Measurements from ENCODE around the gene FBXO47.
A peak's percentile ranks its signal among the peaks of the same experiment; 100 is the strongest.
"Not testable (repeated sequence)": the region's sequence is repeated elsewhere in the genome, so short reads cannot be mapped to it uniquely, and the experiment has no call there.

Gene FBXO47

GRCh38 chr17:38921756-38922411 lies 45.3 kb downstream of the FBXO47 start:
- no peak for DNase-seq (ENCODE audit: low spot score)

- DNase-seq (ENCODE audit: low spot score), result no peak
These were observed 46.6 kb downstream of the FBXO47 start for GRCh38 chr17:38920374-38921291.

GRCh38 chr17:38919316-38920078 lies 47.7 kb downstream of the FBXO47 start:
- DNase-seq (ENCODE audit: low spot score), result no peak

DNA sequence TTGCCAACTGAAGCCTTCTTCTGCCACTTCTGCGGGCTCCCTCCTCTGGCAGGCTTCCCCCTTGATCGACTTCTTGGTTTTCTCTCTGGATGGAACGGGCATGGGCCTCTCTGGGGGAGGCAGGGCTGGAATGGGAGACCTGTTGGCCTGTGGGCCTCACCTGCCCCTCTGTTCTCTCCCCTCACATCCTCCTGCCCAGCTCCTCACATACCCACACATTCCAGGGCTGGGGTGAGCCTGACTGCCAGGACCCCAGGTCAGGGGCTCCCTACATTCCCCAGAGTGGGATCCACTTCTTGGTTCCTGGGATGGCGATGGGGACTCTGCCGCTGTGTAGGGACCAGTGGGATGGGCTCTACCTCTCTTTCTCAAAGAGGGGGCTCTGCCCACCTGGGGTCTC lies 48.3 kb downstream of the FBXO47 start:
- DNase-seq (ENCODE audit: low spot score), result no peak

DNA sequence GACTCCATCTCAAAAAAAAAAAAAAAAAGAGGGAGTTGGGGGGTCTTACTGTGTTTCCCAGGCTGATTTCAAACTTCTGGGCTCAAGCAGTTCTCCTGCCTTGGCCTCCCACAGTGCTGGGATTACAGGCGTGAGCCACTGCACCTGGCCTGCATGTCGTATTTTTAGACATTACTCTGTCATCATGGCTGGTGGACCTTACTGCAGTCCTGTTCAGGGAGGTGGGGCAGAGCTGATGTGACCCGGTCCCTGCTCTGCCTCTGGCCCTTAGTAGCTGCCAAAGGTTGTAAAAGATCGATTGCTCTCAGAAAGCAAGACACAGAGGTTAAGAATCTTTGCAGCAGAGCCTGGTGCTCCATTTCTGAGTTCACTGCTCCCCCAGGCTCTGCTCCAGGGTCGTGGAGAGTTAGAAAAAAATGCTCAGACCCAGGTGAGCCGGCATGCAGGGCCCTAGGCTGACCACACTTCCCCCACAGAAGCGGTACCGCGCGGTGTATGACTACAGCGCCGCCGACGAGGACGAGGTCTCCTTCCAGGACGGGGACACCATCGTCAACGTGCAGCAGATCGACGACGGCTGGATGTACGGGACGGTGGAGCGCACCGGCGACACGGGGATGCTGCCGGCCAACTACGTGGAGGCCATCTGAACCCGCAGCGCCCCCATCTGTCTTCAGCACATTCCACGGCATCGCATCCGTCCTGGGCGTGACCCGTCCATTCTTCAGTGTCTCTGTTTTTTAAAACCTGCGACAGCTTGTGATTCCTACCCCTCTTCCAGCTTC lies 48.9 kb downstream of the FBXO47 start:
- no peak for DNase-seq (ENCODE audit: low spot score)

DNA sequence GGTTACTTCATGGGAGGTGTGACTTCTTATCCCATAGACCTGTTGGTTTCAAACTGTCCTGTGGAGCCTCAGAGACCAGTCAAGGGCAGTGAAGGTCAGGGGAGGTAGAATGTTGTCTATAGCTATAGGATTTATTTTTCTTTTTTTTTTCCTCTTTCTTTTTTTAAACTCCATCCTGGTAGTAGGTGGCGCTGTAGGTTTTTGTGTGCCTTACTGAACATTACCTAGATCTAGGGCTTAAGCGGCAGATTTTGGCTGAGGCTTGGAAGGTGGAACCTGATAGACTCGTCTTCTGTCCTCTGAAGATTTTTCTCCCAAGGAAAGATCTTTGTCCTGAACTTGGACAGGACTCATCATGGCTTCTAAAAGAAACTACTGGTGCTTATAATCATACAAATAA lies 49.9 kb downstream of the FBXO47 start:
- no peak for DNase-seq (ENCODE audit: low spot score)

- DNase-seq (ENCODE audit: low spot score), result no peak
These were observed 50.4 kb downstream of the FBXO47 start for GRCh38 chr17:38916771-38917170.

DNA sequence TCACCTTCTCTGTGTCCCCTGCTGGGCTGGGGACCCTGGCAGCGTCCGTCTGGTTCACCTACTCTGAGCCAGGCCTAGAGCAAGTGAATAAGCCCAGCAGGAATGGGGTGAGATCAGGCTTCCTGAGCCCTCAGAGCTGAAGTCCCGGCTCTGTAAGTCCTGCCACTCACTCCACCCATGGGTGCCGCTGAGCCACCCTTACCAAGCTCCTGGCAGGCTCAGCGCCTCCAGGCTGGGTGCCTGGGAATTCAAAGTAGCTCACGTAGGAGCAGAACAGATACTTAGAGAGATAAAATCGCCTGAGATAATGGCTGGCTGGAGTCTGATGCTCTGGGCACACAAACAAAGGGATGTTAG lies 51.6 kb downstream of the FBXO47 start:
- DNase-seq (ENCODE audit: low spot score), result no peak

DNA sequence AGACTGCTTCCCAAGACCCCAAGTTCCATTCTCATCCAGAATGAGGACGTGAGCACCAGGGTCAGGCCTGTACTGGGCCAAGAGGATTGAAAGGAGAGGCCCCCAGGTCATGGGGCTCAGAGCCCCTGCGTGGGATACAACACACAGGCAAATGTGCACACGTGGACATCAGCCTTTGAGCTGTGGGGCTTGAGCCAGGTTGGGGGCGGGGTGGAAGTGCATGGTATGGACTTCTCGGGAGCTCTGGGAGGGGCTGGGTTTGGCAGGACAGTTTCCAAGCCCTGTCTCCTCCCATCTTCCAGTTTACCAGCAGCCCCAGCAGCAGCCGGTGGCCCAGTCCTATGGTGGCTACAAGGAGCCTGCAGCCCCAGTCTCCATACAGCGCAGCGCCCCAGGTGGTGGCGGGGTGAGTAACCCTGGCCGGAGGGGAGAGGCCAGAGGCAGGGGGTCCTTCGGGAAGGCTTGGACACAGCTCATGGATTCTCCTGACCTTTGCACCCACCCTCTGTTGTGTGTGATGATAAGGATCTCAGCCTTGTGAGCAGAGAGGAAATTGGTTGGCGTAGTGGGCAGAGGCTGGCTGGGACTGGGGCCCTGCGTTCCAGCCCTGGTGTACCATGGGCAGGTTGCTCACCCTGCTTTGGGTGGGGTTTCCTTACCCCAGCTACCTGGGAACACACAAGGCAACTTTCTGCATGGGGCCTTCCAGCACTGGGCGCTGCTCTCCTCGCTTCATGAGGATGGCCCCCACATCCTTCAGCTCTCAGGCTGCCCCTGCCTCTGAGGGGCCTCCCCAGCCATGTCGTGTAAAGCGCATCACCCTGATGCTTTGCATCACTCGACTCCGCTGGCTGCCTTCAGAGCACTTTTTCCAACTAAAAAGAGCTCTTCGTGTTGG lies 52.2 kb downstream of the FBXO47 start:
- peak; percentile 7 for DNase-seq (ENCODE audit: low spot score)

DNA sequence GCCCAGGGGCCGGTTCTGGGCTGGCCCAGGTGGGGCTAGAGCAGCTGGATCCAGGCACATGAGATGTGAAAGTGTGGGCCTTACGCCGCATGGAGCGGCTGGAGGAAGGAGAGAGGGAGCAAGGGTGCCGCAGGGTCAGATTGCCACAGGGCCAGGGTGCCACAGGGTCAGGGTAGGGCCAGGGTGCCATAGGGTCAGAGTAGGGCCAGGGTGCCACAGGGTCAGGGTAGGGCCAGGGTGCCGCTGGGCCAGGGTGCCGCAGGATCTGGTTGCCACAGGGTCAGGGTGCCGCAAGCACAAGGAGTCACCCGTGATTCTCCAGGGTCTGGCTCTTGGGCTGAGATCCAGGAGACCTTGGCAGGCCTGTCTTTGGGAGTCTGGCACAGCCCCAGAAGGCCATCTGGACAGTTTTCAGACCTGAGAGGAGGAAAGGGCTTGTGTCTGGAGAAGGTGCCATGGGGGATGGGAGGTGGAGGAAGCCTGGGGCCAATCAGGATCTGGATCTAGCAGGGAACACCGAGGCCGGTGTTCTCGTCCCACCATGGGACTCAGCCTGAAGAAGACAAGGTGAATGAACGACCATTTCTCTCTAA lies 54.9 kb downstream of the FBXO47 start:
- peak; percentile 12 for DNase-seq (ENCODE audit: low spot score)

- DNase-seq (ENCODE audit: low spot score), result not testable (repeated sequence)
These were observed 55.5 kb downstream of the FBXO47 start for GRCh38 chr17:38911731-38912081.

DNA sequence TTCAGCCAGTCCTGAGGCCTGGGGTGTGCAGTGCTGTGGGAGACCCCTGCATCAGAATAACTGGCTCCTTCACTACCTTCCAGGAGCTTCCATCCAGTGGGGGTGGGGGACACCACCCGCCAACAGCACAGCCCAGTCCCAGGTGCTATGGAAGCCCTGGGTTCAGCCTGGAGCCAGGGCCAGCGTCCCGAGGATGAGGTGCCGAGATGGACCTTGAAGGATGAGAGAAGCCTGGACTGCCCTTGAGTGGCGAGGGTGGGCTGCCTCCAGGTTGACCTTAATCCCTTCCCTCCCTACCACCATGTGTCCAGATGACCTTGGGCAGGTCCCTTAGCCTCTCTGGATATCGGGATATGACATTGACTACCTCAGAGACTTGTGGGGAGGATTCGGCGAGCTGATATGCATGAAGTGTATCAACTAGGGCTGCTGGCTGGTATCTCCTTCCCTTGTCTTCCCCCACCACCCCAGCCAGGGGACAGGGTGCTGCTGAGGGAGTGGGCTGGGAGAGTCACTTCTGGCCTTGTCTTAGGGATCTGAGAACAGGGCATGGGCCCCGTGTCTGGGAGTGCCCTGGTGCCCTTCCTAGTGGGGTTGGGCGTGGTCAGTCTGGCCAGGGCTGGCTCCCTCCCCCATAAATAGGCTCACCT lies 56.0 kb downstream of the FBXO47 start:
- DNase-seq (ENCODE audit: low spot score), result no peak

DNA sequence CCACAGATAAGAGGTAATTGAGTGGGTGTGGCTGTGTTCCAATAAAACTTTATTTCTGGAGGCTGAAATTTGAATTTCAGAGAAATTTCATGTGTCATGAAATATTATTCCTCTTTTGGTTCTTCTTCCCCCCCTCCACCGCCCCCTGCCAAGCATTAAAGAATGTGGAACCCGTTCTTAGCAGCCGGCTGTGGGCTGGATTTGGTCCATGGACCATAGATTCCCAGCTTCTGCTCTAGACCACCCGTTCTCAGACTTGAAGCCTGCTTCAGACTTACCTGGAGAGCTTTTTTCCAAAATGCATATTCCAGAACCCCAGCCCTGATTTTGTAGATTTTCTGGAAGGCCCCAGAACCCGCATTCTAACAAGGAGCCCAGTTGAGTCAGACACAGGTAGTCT lies 56.9 kb downstream of the FBXO47 start:
- DNase-seq (ENCODE audit: low spot score), result no peak

GRCh38 chr17:38908676-38909181 lies 58.5 kb downstream of the FBXO47 start:
- no peak for DNase-seq (ENCODE audit: low spot score)

DNA sequence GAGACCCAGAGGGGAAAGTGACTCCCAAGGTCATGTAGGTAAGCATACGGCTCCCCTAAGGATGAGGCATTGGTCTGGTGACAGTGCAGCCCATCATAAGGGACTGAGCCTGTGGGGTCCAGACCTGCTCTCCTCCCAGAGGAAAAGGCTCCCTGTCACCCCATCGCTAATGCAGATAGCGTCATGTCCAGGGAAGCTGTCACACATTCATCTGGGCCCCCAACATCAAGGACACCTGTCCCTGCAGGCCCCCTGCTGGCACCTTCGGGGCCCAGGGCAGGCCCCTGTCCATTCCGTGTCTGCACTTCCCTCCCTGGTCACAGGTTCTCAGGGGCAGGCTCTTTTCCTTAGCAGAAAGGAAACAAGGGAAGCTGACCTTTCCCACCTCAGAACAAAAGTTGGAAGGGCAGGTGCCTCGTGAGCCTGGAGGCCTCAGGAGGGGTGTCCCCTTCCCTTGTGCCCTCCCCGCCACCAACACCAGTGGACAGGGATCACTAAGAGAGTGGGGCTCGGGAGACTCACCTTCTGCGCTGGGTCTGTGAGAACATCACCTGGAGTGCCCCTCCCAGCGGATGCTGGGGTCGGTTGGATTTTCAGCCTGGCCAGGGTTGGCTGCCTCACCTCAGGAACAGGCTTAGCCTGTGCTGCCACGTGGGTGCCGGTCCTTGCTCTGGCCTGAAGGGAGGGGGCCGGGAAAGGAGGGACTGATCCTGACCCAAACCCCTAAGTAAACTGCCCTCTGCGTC lies 59.1 kb downstream of the FBXO47 start:
- DNase-seq (ENCODE audit: low spot score), result no peak

- DNase-seq (ENCODE audit: low spot score), result no peak
These were observed 60.6 kb downstream of the FBXO47 start for GRCh38 chr17:38906460-38907228.

DNA sequence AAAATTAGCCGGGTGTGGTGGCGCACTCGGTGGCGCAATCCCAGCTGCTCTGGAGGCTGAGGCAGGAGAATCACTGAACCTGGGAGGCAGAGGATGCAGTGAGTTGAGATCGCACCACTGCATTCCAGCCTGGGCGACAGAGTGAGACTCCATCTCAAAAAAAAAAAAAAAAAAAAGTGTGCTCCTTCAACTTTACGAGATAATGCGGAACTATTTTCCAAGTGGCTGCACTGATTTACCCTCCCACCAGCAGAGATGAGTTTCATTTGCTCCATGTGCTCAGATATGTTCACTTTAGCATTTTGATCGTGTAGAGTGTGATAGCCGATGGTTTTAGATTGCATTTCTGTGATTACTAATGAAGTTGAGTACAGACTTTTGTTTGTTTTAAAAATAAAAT lies 61.8 kb downstream of the FBXO47 start:
- no peak for DNase-seq (ENCODE audit: low spot score)

GRCh38 chr17:38904892-38905291 lies 62.3 kb downstream of the FBXO47 start:
- no peak for DNase-seq (ENCODE audit: low spot score)

Measured in AG20443 (cell line).